Stomach (tissue), 4 donors: ENCODE measurements around the gene COL23A1.

ENCODE experiments used
- CTCF ChIP-seq, 7 experiments: fragments of 450-650 bp in 4 of 7; fragments of 200-600 bp in 3 of 7; sonication (generic) in 3 of 7; IDR thresholded peaks; one replicate each; pipeline ENCODE4 v1.5.1; 2016 to 2019; ENCODE audit warnings: antibody characterized with exemption in 7 of 7, control low read depth in 2 of 7, mild to moderate bottlenecking in 1 of 7
- EP300 ChIP-seq: sonication (generic); formaldehyde crosslinking; IDR thresholded peaks from one replicate; pipeline ENCODE4 v1.6.1; 2017; ENCODE audit warnings: antibody characterized with exemption
- POLR2A ChIP-seq, 4 donors: fragments of 450-650 bp; IDR thresholded peaks; one replicate each; pipeline ENCODE4 v1.6.1; 2016; ENCODE audit warnings: antibody characterized with exemption in 4 of 4, control low read depth in 2 of 4, mild to moderate bottlenecking in 1 of 4, moderate library complexity in 1 of 4

- TF ChIP-seq CTCF (IDR thresholded peaks at IDR 0.05) (no peak), EP300 (no peak), POLR2A (IDR thresholded peaks at IDR 0.05) (no peak)
These were observed 90.8 kb downstream of the COL23A1 start for GRCh38 chr5:178499352-178499751.
